Measurements from ENCODE around the gene CPNE8. TPM values are rescaled to one million over a fixed set of nuclear protein-coding genes. Genes with fewer than 3 reads are reported as not detected.

The CPNE8 gene
- total and polyA plus RNA-seq, 2 of the 4 experiments (the other 2 are of a cell fraction): not detected

GRCh38 chr12:38878333-38878705, 27.1 kb downstream of the CPNE8 start:
- Histone ChIP-seq H3K9me1 (ENCODE audit: insufficient read depth, low read length) (no peaks in the 10 kb centered on the region), H3K27ac (ENCODE audit: insufficient read depth, low read length) (no peak overlapping the region), H2AK5ac (ENCODE audit: low read depth, low read length) (no peak overlapping the region), H3K4me3 (ENCODE audit: insufficient read depth, low read depth, low read length) (no peak overlapping the region), H4K5ac (ENCODE audit: low read depth, low read length) (no peak overlapping the region), H2BK5ac (ENCODE audit: low read depth, low read length, poor library complexity, severe bottlenecking) (no peak overlapping the region), H3K9ac (ENCODE audit: low read depth, low read length) (no peak overlapping the region), H2BK120ac (ENCODE audit: low read depth, low read length) (no peak overlapping the region), H4K20me1 (ENCODE audit: insufficient read depth, low read length) (no peaks in the 10 kb centered on the region), H2BK20ac (ENCODE audit: low read depth, low read length) (no peak overlapping the region), H2AK9ac (replicated peaks; ENCODE audit: low read depth, low read length, poor library complexity) (no peak overlapping the region), H2AFZ (replicated peaks; ENCODE audit: low read length, poor library complexity) (no peak overlapping the region), H3K27me3 (ENCODE audit: control insufficient read depth, insufficient read depth, low read length) (no peaks in the 10 kb centered on the region), H3K4me1 (ENCODE audit: control insufficient read depth, insufficient read depth, low read length) (no peaks in the 10 kb centered on the region), H3K36me3 (ENCODE audit: control insufficient read depth, insufficient read depth, low read length) (no peaks in the 10 kb centered on the region), H4K8ac (ENCODE audit: low read depth in 2 of 2, low read length in 2 of 2) (no peak overlapping the region), H3K4me2 (ENCODE audit: low read depth, low read length) (no peak overlapping the region), H2BK15ac (ENCODE audit: low read depth, low read length) (no peak overlapping the region), H3K23ac (ENCODE audit: low read depth, low read length) (no peak overlapping the region), H3K9me3 (ENCODE audit: control insufficient read depth, insufficient read depth, low read length) (peaks cover 5% of the 10 kb centered on the region; the same call in 1 of the 2 replicates), H3K4ac (ENCODE audit: low read depth, low read length) (no peak overlapping the region), H3K56ac (ENCODE audit: extremely low read depth, insufficient read depth, low read length) (no peak overlapping the region), H4K91ac (ENCODE audit: insufficient read depth, low read depth, low read length) (no peak overlapping the region), H3K79me1 (ENCODE audit: low read depth in 1 of 2, low read length in 2 of 2) (no peaks in the 10 kb centered on the region), H3K18ac (ENCODE audit: low read depth, low read length) (no peak overlapping the region), H3K14ac (replicated peaks; ENCODE audit: low read depth, low read length) (no peak overlapping the region)
- CTCF ChIA-PET: no interaction called here
- intact Hi-C loops (cut with micrococcal nuclease) (no loop called here), in situ Hi-C loops (cut with MboI; ENCODE audit: low sequenced_read_pairs) (no loop called here), dilution Hi-C loops (cut with HindIII; ENCODE audit: low sequenced_read_pairs, unreplicated experiment) (no loop called here)
- TF ChIP-seq, protein P1, sequence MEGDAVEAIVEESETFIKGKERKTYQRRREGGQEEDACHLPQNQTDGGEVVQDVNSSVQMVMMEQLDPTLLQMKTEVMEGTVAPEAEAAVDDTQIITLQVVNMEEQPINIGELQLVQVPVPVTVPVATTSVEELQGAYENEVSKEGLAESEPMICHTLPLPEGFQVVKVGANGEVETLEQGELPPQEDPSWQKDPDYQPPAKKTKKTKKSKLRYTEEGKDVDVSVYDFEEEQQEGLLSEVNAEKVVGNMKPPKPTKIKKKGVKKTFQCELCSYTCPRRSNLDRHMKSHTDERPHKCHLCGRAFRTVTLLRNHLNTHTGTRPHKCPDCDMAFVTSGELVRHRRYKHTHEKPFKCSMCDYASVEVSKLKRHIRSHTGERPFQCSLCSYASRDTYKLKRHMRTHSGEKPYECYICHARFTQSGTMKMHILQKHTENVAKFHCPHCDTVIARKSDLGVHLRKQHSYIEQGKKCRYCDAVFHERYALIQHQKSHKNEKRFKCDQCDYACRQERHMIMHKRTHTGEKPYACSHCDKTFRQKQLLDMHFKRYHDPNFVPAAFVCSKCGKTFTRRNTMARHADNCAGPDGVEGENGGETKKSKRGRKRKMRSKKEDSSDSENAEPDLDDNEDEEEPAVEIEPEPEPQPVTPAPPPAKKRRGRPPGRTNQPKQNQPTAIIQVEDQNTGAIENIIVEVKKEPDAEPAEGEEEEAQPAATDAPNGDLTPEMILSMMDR (conservative IDR thresholded peaks at IDR 0.05; ENCODE audit: low read depth, low read length): no peak
- TF ChIP-seq MXI1 (IDR thresholded peaks at IDR 0.05; ENCODE audit: borderline replicate concordance, low read depth, low read length) (no peak), RFX5 (IDR thresholded peaks at IDR 0.05; ENCODE audit: low read depth, low read length) (no peak), RAD21 (IDR thresholded peaks at IDR 0.05; ENCODE audit: low read length) (no peak)
- no CpG with 5 or more reads among the region's 2 CpGs for WGBS, 2 experiments (ENCODE audit: extremely low coverage in 2 of 2, insufficient read length in 1 of 2)
- POLR2A ChIA-PET (ENCODE audit: unreplicated experiment): no interaction called here
- no peak for ATAC-seq (ENCODE audit: low read depth)
- BruUV-seq (replicated peaks): no TSS peak
- no peak for DNase-seq
